Astrocyte (in vitro differentiated cells and primary cell): Measurements from ENCODE around the gene FNDC3B. TPM values are rescaled to one million over a fixed set of nuclear protein-coding genes. Genes with fewer than 3 reads are reported as not detected.

ENCODE experiments used
- DNase-seq: peaks from one replicate; pipeline ENCODE4 v3.0.0-alpha.2; 2010; ENCODE audit warnings: low read depth
- FAIRE-seq: peaks from 2 replicates; lab custom pipeline; 2011; peaks lifted over from hg19 to GRCh38; lab: Jason Lieb, UNC
- H2AFZ ChIP-seq: 2 replicates; pipeline ENCODE4 v1.6.0; 2012; ENCODE audit warnings: low read depth, low read length, inconsistent platforms
- H3K27ac ChIP-seq: 2 replicates; pipeline ENCODE4 v1.5.1; 2011; ENCODE audit warnings: low read depth, low read length, inconsistent platforms
- H3K27me3 ChIP-seq: 2 replicates; pipeline ENCODE4 v1.6.0; 2011; ENCODE audit warnings: low read length, inconsistent platforms; ENCODE audit not compliant: insufficient read depth
- H3K36me3 ChIP-seq: 2 replicates; pipeline ENCODE4 v1.5.1; 2011; ENCODE audit warnings: low read length, inconsistent platforms; ENCODE audit not compliant: insufficient read depth
- H3K4me1 ChIP-seq: 2 replicates; pipeline ENCODE4 v1.5.1; 2011; ENCODE audit warnings: low read length, inconsistent platforms; ENCODE audit not compliant: insufficient read depth
- H3K4me2 ChIP-seq: 2 replicates; pipeline ENCODE4 v1.6.0; 2012; ENCODE audit warnings: low read length, inconsistent platforms
- H3K4me3 ChIP-seq: 2 replicates; pipeline ENCODE4 v1.5.1; 2011; ENCODE audit warnings: low read depth, mild to moderate bottlenecking, low read length, inconsistent platforms; ENCODE audit not compliant: insufficient read depth
- H3K79me2 ChIP-seq: 2 replicates; pipeline ENCODE4 v1.6.0; 2012; ENCODE audit warnings: mild to moderate bottlenecking, low read length, inconsistent platforms; ENCODE audit not compliant: insufficient read depth
- H3K9ac ChIP-seq: 2 replicates; pipeline ENCODE4 v1.6.0; 2012; ENCODE audit warnings: mild to moderate bottlenecking, low read length, inconsistent platforms
- H3K9me3 ChIP-seq: 2 replicates; pipeline ENCODE4 v1.5.1; 2012; ENCODE audit warnings: low read depth, mild to moderate bottlenecking, low read length, inconsistent platforms; ENCODE audit not compliant: insufficient read depth
- H4K20me1 ChIP-seq: 2 replicates; pipeline ENCODE4 v1.6.0; 2012; ENCODE audit warnings: low read length, inconsistent platforms; ENCODE audit not compliant: insufficient read depth
- H3K27ac Mint-ChIP-seq: one replicate; pipeline ENCODE4 v1.8.0; 2021; ENCODE audit warnings: mild to moderate bottlenecking, mixed read lengths; ENCODE audit not compliant: unreplicated experiment
- H3K27me3 Mint-ChIP-seq: one replicate; pipeline ENCODE4 v1.8.0; 2021; ENCODE audit warnings: low read depth, mixed read lengths; ENCODE audit not compliant: unreplicated experiment
- H3K36me3 Mint-ChIP-seq: one replicate; pipeline ENCODE4 v1.8.0; 2021; ENCODE audit warnings: low read depth, mixed read lengths; ENCODE audit not compliant: unreplicated experiment
- H3K4me1 Mint-ChIP-seq: one replicate; pipeline ENCODE4 v1.8.0; 2021; ENCODE audit warnings: low read depth, mixed read lengths; ENCODE audit not compliant: unreplicated experiment
- H3K4me3 Mint-ChIP-seq: one replicate; pipeline ENCODE4 v1.8.0; 2021; ENCODE audit warnings: mild to moderate bottlenecking, moderate library complexity, mixed read lengths; ENCODE audit not compliant: unreplicated experiment
- H3K9me3 Mint-ChIP-seq: one replicate; pipeline ENCODE4 v1.8.0; 2021; ENCODE audit warnings: mild to moderate bottlenecking, mixed read lengths; ENCODE audit not compliant: unreplicated experiment
- EZH2 ChIP-seq: IDR thresholded peaks from 2 replicates; pipeline ENCODE4 v1.6.1; 2012; ENCODE audit warnings: mild to moderate bottlenecking, low read length, inconsistent platforms; ENCODE audit not compliant: insufficient read depth
- total RNA-seq: library from RNA; stranded (reverse); gene quantifications from 2 replicates; pipeline ENCODE4 v1.2.1, GENCODE V29; 2021
- TF ChIP-seq, protein P1 (sequence below): IDR thresholded peaks from 2 replicates; pipeline ENCODE4 v1.5.1; 2011; ENCODE audit warnings: low read depth, mild to moderate bottlenecking, inconsistent platforms, low read length, moderate library complexity; ENCODE audit not compliant: insufficient read depth

The FNDC3B gene
- total RNA-seq, 1 donor from 2014 or later = 327 TPM

GRCh38 chr3:172208586-172209332, 169.4 kb downstream of the FNDC3B start:
- Histone ChIP-seq H3K27ac (peak overlapping the region; percentile 57), H4K20me1 (peaks cover 38% of the 10 kb centered on the region), H3K4me3 (no peak overlapping the region), H3K36me3 (no peaks in the 10 kb centered on the region), H3K9me3 (no peaks in the 10 kb centered on the region), H3K27me3 (no peaks in the 10 kb centered on the region), H2AFZ (no peak overlapping the region), H3K79me2 (peaks cover 98% of the 10 kb centered on the region), H3K4me1 (peaks cover 66% of the 10 kb centered on the region), H3K9ac (no peak overlapping the region), H3K4me2 (peak overlapping the region; percentile 8)
- peak overlapping the region; percentile 34 for H3K4me3 Mint-ChIP-seq
- H3K4me1 Mint-ChIP-seq = peaks cover 70% of the 10 kb centered on the region
- H3K27ac Mint-ChIP-seq = peak overlapping the region; percentile 89
- H3K27me3 Mint-ChIP-seq = no peaks in the 10 kb centered on the region
- TF ChIP-seq, protein P1, sequence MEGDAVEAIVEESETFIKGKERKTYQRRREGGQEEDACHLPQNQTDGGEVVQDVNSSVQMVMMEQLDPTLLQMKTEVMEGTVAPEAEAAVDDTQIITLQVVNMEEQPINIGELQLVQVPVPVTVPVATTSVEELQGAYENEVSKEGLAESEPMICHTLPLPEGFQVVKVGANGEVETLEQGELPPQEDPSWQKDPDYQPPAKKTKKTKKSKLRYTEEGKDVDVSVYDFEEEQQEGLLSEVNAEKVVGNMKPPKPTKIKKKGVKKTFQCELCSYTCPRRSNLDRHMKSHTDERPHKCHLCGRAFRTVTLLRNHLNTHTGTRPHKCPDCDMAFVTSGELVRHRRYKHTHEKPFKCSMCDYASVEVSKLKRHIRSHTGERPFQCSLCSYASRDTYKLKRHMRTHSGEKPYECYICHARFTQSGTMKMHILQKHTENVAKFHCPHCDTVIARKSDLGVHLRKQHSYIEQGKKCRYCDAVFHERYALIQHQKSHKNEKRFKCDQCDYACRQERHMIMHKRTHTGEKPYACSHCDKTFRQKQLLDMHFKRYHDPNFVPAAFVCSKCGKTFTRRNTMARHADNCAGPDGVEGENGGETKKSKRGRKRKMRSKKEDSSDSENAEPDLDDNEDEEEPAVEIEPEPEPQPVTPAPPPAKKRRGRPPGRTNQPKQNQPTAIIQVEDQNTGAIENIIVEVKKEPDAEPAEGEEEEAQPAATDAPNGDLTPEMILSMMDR = no peak
- TF ChIP-seq EZH2 = no peak
- H3K36me3 Mint-ChIP-seq = peaks cover 11% of the 10 kb centered on the region
- no peaks in the 10 kb centered on the region for H3K9me3 Mint-ChIP-seq
- DNase-seq = peak; percentile 41
- FAIRE-seq = no peak

- peak overlapping the region; percentile 89 for H3K27ac Mint-ChIP-seq
- Histone ChIP-seq H3K4me2 (peak overlapping the region; percentile 8), H3K27ac (peak overlapping the region; percentile 57), H4K20me1 (peaks cover 47% of the 10 kb centered on the region), H3K9me3 (no peaks in the 10 kb centered on the region), H3K4me1 (peaks cover 63% of the 10 kb centered on the region), H3K9ac (no peak overlapping the region), H3K27me3 (no peaks in the 10 kb centered on the region), H2AFZ (no peak overlapping the region), H3K36me3 (peaks cover 6% of the 10 kb centered on the region), H3K4me3 (no peak overlapping the region), H3K79me2 (peaks cover 98% of the 10 kb centered on the region)
- no peak for DNase-seq
- peaks cover 11% of the 10 kb centered on the region for H3K36me3 Mint-ChIP-seq
- FAIRE-seq = no peak
- peaks cover 71% of the 10 kb centered on the region for H3K4me1 Mint-ChIP-seq
- TF ChIP-seq, protein P1 = no peak
- no peak for TF ChIP-seq EZH2
- H3K9me3 Mint-ChIP-seq = no peaks in the 10 kb centered on the region
- H3K27me3 Mint-ChIP-seq = no peaks in the 10 kb centered on the region
- no peak overlapping the region for H3K4me3 Mint-ChIP-seq
Measured at GRCh38 chr3:172209333-172210321, 170.2 kb downstream of the FNDC3B start.
